ENCODE data around the gene CBFA2T3.

The CBFA2T3 gene

DNA sequence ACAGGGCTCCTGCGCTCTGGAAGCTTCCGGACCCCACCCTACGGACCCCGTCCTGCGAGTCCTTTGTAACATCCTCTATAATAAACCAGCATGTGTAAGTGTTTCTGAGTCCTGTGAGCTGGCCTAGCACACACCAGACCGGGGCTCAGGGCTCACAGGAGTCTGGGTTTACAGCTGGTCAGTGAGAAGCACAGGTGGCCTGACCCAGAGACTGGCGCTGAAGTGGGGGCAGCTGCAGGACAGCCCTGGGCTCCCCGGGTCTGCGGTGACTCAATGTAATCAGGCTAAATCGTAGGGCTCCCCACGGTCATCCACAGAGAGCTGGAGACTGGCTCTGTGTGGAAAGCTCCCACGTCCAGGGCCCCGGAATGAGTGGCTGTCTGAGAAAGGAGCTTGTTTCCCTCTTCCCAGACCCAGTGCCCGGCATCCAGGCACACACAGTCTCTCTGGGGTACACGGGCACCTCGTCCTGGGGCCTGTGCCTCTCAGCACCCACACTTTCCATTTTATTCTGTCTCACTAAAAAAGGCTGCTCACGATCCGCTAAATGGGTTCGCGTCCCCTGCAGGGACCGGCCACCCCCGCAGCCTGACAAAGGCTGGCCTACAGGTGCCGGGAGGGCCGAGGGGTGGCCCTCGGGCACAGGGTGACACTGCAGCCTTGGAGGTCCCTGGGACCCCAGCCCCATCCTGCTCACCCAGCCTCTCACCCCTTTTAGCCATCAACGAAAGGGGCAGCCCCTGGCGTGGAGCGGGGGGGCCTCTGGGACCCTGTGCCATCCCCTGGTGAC is 18.9 kb upstream of the CBFA2T3 start:
- DNase-seq (ENCODE audit: low spot score), result no peak

DNA sequence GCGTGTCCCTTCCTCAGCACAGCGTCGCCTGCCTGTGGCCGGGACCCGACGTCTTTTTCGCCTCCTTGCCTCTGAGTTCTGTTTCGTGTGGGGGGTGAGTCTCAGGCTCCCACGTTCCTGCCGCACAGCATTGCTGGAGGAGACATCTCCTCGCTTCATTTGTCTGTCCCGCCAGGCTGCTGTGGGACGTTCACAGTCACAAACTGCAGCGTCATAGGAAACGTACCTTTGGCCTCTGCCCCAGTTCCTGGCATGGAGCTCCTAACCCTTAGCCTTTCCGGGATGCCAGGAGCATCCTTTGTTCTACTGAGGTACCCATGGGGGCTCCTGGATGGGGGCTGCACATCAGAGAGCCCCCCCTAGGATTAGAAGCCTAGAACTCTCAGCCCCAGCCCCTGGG is 18.2 kb upstream of the CBFA2T3 start:
- no peak for DNase-seq (ENCODE audit: low spot score)

DNA sequence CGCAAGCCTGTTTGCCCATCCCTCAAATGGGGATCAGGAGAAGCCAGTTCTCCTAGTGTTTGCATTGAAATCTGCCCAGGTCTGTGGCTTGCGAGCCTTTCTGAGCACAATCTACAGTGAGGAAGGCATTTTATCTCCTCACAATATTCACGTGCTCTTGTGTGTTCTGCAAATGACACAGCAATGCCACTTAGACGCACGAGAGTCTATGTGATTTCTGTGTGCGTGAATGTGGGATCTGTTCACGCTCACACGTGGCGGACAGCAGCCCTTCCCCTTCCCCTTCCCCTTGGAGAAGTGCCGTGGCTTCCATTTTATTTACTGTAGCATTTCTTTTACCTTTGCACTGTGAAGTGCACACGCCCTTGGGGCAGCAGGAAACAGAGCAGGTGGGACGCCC is 17.7 kb upstream of the CBFA2T3 start:
- DNase-seq (ENCODE audit: low spot score), result no peak

DNA sequence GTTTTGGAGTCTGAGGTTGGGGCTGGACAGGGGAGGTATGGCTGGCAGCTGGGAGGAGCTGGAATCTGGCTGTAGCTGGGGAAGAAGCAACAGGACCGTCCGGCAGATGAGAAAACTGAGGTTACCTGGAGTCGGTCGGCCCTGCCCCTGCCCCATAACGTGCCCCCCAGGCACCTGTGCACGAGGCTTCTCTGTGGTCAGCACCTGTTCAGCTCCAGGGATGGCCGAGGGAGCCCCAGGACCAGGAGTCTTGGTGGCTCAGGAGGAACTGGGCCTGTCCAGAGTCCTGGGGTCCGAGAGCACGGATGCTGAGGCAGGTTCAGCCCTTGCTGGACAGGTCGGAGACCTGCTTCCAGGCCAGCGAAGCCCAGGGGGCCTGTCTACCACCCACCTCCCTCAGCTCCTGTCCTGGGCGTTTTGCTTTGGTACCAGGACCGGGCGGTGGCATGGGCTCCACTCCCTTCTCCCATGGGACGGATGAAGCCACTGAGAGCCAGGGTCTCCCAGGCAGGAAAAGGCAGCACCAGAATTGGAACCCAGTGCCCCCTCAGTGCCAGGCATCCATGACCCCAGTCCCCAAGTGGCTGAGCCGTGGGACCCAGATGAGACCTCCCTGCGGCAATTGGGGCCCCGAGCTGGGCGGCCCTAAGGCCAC is 17.1 kb upstream of the CBFA2T3 start:
- no peak for DNase-seq (ENCODE audit: low spot score)

DNA sequence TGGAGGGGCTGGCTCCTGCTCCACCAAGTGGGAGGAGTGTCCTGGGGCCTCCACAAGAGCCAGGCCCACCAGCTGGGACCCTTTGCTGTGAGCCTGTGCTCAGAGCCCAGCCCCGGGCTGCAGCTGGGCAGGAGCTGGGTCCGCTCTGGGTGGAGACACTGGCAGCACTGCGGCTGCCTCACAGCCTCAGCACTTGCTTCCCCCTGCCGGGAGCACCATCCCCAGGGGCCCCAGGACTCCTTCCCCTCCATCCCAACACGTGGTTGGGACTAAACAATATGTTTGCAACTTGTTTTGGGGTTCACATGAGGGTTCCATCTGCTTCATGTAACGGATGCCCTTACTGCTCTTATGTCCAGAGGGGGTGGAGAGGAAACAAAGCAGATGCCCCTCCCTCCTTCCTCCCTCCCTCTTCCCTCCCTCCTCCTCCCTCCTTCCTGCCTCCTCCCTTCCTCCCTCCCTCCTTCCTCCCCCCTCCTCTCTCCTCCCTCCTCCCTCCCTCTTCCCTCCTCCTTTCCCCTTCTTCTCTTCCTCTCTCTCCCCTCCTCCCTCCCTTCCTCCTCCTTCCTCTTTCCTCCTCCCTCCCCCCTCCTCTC is 16.3 kb upstream of the CBFA2T3 start:
- DNase-seq (ENCODE audit: low spot score), result no peak

DNA sequence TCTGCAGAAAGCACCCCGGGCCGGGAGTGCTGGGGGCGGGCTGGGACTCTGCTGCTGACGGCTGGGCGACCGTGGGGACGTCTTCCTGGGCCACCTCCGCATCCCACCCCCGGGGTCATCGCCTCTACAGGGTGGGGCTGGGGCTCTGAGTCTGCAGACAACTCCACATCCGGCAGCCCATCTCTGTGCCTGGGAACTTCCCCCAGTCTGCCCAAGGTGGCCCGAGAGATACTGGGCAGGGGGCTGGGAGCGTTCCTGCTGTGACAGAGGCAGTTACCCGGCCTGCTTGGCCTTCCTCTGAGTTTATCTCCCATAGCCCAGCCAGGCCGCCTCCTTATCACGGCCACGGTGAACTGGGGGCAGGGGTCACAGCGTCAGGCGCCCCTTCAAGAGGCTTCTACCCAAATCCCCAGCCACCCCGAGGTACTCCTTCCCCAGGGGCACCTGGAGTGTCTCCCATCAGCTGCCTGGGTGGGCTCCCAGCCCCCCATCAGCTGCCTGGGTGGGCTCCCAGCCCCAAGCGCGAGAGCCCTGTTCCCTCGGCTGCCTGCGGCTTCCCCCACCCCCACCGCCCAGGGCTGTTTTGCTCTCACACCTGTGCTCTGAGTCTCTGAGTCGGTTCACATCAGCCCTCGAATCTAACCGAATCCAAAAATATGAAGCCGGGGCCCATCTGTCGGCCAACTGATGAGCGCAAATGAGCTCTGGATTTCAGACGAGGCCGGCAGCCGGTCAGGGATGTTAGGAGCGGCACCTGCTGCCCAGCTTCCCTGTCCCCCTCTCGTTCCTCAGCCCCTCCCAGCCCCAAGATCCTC is 15.6 kb upstream of the CBFA2T3 start:
- DNase-seq (ENCODE audit: low spot score), result no peak

DNA sequence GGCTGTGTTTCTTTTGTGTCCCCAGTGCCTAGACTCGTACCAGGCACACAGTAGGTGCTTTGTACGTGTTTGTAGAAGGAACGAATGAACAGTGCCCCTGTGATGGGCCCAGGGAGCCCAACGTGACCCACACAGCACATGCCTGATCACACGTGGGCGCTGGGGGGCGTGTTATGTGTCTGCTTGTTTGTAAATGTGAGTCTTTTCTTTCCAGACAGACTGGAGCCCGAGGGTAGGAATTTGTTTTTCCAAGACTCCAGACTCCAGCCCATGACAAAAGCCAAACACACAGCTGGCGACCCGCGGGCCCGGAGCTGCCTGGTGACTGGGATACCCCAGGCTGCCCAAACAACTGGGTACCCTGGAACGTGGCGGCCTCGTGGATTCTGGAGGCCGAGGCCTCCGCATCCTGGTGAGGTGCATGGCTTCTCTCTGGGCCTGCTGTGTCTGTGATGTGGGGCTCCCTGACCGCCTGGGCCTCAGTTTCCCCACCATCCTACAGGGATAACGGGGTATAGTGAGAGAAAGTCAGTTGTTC is 14.9 kb upstream of the CBFA2T3 start:
- DNase-seq (ENCODE audit: low spot score), result no peak

DNA sequence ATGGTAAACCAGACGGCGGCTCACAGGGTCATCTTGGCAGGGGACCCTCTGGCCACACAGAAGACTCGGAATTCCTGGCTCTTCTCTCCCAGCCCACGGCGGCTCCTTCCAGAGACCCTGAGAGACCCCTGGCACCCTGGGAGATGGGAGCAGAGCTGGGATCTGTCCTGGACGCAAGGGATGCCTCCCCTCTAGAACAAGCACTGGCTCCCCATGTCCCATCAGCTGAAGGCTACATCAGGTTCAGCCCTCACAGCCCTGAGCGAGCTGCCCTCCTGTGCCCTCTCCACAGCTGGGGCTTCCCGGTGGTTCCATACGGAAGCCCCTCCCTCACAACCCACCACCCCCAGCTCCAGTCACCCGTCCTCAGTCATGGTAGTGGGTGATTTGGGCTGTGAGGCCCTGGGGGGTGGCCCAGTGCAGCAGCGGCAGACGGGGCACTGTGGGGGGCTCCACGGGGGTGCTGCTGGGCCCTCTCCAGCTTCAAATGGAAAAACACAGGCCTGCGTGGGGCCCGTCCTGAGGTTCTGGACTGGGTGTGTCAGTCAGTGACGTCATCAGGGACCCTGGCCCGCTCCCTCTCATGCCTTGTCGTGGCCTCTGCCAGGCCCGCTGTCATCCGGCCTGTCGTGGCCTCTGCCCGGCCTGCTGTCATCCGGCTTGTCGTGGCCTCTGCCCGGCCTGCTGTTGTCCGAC is 13.0 kb upstream of the CBFA2T3 start:
- DNase-seq (ENCODE audit: low spot score), result no peak

DNA sequence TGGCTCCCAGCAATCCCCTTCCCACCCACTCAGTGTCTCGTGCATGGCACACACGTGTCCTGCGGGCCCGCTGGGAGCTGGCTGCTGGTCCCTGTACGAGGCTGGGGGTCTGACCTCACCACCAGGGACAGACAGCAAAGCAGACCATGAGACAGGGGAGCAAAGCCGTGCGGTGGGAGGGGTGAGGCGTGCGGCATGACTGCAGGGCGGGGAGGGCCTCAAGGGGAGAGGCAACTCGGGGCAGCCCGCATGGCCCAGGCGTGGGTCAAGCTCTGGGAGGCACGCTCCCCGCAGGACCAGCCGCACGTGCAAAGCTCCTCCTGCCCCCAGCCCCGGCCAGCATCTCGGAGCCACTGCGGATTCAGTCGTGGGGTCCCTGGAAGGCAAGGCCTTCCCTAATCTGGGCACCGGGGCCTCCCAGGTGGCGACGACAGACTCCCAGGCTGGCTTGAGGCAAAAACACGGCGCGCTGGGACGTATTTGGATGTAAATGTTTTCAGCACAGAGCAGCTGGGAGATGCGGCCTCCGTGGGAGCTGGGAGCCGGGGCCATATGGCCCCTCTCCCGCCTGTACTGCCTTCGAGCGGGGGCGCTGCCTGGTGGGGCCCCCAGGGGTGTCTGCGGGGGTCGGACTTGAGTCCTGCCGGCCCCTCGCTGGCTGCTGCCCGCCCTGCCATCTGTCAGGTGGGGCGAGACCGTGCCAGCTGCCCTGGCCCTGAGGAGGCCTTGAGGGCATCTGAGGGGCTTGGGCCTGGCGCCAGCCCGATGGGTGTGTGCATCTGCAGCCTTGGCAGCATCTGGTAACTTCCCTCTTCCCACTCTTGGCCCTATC is 12.2 kb upstream of the CBFA2T3 start:
- DNase-seq (ENCODE audit: low spot score), result no peak

DNA sequence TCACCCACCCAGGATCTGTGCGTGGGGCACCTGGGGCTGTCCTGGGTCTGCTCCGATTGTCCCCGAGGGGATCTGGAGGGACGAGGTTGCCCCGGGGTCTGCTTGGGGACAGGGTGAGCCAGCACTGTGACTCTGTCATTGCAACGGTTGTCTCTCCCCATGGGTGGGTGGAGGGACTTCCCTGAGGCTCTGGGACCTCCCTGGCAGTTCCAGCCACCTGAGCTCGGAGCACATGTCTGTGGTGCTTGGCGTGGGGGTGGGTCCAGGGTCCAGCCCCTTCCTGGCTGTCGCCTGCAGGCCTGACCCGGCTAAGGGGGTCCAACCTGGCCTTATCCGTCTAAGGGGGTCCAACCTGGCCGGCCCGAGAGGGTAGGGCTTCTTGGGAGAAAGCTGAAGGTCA is 8.5 kb upstream of the CBFA2T3 start:
- no peak for DNase-seq (ENCODE audit: low spot score)

DNA sequence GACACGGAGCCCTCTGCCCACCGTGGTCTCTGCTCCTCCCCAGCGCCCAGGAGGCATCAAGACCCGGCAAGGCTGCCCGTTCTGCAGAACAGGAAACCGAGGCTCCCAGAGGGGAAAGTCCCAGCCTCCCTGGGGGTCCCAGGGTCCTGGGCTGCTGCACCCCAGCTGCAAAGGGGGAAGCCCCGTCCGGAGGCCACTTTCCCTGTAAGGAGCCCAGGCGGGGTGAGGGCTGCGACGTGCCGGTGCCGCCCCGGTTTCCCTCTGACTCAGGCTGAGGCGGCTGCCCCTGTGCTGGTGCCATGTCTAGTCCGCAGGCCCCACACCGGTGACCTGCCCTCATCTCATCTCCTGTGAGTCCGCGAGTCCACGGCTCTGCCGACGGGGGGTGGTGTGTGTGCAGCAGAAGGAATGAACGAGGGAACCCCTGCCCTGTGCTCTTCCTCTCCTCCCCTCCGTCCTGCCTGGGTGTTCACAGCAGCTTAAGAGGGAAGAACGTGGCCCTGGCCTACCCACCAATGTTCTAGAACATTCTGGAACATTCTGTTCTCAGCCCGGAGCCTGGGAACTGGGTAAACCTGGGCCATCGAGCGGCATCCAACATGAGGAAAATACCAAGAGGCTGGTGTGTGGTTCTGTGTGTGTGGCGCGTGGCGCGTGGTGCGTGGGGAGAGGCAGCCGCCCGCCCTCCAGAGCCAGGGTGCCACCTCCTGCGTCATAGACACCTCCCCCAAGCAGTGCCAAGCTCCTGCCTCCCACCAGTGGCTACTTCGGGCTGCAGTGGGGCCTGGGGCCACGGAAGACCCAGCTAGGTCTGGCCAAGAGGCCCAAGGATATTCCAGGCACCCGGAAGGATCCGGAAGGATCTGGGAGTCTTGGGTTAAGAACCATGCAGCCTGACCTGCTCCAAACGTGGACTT is 7.0 kb upstream of the CBFA2T3 start:
- DNase-seq (ENCODE audit: low spot score), result no peak

DNA sequence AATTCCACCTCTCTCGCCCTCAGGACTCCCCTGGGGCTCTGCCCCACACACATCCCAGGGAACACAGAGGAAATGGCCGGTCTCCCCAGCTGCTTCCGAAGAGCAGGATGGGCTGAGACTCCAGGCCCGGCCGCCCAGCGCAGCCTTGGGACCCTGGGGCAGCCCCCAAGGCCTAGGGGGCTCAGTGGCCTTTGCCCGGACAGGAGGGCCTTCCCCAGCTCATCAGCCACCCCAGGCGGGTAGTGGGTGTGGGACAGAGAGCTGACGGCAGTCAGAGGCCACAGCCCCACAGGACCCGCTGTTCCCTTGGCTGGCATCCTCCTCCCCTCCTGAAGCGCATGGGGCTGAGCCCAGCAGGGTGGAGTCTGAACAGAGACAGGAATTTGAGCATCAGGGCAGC is 6.2 kb upstream of the CBFA2T3 start:
- DNase-seq (ENCODE audit: low spot score), result no peak

DNA sequence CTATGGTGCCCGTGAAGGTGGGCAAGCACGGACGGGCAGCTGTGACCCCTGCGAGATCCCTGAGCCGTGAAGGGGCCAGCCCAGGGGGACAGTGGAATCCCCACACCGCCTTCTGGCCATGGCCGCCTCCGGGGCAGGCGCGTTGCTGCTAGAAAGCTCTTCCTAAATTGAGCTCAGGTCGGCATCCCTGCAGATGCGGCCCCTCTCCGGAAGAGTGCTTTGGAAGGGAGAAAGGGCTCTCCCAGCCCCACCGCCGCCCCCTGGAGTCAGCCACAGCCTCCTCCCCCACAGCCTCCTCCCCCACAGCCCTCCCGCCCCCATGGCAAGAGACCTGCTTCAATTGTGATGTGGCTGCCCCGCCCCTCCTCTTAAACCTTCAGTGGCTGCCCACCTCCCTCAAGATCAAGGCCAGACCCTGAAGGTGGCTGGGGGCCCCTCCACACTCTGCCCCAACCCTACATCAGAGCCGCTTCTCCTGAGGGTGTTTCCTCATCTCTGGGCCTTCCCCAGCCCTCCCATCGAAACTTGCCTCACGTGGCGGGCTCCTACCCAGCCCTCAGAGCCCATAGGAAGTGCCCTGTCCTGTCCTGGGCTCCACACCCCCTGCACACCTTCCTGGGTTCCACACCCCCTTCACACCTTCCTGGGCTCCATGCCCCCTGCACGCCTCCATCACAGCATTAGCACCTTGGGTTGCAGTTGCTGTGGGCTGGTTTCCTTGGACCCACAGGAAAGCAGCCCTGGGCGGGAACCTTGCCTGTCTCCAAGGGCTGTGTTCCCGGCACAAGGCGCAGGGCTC is 5.5 kb upstream of the CBFA2T3 start:
- no peak for DNase-seq (ENCODE audit: low spot score)

DNA sequence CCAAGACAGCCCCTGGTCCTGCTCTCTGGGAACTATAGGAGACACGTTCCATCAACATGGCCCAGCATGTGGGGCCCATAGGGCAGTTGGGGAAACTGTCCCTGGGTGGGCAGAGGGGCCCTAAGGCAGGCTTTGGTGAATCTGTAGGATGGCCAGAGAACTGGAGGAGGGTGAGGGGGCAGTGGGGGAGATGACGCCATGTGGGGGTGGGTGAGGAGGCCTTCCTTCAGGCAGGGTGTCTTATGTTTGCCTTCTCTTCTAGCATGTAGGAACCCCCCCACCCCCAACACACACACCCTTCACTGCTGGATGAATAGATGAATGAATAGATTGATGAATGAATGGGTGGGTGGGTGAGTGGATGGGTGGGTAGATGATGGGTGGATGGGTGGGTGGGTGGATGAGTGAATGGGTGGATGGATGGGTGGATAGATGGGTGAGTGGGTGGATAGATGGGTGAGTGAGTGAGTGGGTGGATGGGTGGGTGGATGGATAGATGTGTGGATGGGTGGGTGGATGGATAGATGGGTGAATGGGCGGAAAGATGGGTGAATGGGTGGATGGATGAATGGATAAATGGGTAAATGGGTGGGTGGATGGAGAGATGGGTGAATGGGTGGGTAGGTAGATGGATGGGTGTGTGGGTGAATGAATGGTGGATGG is 2.5 kb upstream of the CBFA2T3 start:
- DNase-seq (ENCODE audit: low spot score), result no peak

DNA sequence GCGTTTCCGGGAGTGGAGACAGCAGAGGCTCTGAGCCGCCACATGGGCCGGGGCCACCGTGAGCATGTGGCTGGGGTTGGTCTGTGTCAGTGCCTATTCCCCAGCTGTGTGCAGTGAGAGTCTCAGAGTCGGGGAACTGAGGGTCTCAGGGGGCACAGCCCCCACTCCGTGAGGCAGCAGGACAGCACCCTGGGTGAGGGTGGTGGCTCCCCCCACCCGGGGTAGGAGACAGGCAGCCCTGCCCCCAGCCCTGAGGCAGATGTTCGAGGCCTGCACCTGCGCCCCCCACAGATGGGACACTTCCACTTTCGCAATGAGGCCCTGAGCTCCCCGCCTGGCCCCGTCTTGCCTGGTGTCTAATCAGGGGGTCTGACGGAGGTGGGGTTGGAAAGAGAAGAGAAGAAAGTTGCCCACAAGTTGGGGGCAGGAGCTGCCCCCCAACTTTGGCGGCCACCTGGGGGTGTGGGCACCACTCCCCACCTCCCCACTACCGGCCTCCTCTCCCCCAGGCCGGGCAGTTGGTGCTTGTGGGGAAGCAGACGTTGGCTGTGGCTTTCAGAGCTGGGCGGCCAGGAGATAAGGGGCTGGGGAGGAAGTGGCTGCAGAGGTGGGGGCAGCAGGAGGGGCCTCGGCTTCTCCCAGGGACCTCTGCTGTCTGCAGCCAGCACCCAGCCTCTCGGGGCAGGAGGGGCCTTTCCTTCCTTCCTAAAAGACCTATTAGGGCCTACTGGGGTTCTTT is 1.8 kb upstream of the CBFA2T3 start:
- no peak for DNase-seq (ENCODE audit: low spot score)

DNA sequence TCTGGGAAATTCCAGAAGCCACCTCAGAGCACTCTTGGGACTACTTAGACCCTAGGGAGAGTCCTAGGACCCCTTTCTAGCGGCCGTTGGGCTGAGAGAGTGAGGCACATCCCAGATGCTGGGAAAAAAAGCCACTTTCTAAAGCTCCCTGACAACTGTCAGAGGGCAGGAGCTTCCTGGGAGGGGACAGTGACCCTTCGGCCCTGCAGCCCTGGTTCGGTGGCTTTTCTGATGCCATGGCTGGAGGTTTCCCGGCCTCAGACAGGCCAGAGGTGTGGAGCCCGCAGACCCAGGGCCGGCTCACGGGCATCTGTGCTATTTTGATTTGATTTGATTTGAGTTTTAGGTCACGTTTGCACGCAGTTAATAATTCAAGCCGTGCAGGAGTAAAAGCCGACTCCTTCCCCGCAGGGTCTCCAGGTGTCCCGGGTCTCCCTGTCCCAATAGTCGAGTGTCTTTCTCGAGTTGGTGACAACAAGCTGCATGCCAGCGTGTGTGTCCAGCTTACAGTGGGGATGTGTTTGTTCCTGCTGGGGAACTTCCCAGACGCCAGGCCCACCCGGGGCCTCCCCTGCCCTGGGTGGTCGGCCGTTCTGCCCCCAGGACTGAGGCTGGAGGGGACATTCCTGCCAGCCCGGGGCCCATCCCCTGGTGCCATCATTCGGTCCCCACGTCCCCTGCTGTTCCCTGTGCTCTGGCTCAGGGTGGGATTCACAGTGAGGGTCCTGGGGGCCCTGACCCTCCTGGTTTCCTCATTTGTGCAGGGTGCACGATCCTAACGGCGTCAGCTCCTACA is 1.0 kb upstream of the CBFA2T3 start:
- no peak for DNase-seq (ENCODE audit: low spot score)

All from putamen (tissue), 1 donor.